ENCODE measurements around the gene DCXR.

DCXR gene

GRCh38 chr17:82037092-82037888, at the start of gene DCXR:
Gene DCXR, minus strand, starts transcription at chr17:82037697. Its CDS starts 15 bp downstream, at chr17:82037682.
- DNase-seq (ENCODE audit: low spot score) = peak; percentile 99

GRCh38 chr17:82085931-82086764, 48.7 kb upstream of the DCXR start:
- no peak for DNase-seq (ENCODE audit: low spot score)

DNA sequence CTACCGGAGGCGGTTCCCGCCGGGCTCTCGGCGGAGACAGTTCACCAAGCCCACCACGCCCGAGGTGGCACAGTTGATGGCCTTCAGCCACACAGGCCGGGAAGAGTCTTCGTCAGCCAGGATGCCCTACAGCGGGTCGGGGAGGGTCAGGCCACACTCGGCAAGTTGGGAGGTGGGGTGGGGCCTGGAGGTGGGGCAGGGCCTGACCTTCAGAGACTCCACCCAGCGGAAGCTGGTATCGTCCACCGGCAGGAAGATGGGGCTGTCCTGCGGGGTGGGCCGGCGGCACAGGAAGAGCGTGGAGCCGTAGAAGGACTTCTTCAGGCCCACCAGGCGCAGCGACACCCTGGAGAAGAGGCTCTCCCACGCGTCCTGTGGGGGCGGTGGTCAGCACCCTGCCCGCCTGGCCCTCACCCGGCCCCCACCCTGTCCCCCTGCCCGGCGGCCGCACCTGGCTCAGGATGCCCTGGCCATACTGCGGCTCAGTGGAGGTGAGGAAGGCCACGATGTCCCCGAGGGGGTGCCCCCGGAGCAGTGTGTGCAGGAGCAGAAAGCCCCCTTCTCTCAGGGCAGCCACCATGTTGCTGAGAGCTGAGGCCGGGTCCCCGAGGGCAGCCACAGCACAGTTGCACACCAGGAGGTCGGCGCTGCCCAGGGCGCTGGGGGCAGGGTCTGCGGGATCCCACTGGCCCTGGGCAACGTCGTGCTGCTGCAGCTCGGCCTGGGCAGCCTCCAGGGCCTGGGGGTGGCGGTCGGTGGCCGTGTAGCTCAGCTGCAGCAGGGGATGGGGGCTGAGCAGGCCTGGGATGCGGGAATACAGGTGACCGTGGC, 47.7 kb upstream of the DCXR start:
- DNase-seq (ENCODE audit: low spot score) = no peak

DNA sequence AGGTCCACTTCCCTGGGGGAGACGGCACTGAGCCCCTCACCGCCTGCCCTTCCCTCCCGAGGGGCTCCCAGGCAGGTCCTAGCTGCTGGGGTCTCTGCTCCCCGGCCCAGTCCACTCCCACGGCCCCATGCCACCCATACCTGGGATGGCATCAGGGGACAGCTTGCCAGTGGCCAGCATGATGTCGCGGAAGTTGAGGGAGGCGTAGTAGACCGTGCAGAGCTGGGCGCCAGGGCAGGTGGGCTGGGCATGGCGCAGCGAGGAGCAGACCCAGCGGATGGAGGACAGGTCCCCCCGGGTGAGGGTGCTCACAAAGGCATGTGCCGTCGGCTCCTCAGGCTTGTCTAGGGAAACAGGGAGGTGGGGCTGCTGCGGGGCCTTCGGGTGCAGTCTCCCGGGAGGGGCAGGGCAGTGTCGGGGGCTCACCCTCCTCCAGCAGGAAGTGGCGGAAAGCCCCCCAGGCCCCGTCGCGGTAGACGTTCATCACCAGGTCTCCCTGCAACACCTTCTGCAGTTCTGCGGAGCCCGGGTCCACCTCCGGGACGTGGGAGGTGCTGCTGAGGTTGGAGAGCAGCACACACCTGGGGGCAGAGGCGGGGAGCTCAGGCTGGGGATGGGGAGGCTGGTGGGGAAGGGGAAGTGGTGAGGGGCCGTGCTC, 47.0 kb upstream of the DCXR start:
- DNase-seq (ENCODE audit: low spot score) = no peak

DNA sequence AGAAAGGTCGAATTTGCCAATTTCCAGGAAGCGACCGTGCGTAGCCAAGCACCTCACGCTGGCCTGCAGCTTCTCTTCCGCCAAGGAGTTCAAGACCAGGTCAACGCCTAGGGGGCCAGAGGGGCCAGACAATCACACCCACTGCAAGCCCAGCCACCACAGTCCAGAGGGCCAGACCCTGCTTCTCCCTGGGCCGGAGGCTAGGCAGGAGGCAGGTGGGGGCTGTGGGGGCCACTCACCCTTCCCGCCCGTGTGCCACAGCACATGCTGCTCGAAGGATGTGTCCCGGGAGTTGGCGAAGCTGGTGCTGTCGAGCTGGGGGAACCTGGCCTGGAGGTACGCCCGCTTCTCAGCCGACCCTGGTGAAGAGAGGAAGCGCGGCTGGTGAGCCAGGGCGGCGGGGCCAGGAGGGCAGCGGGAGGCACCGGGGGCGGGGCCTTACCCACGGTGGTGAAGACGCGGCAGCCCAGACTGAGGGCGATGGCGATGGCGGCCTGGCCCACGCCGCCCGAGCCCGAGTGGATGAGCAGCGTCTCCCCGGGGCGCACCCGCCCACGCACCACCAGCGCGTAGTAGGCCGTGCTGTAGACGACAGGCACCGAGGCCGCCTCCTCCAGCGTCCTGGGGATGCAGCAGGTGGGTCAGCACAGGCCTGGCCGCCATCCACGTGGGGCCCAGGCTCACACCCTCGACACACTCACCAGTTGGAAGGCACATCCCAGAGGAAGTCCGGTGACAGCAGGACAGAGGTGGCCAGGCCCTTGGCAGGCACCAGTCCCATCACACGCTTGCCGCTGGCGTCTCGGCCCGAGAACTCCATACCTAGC, 46.2 kb upstream of the DCXR start:
- no peak for DNase-seq (ENCODE audit: low spot score)

- no peak for DNase-seq (ENCODE audit: low spot score)
Observed at GRCh38 chr17:82083009-82083408, 45.5 kb upstream of the DCXR start.

DNA sequence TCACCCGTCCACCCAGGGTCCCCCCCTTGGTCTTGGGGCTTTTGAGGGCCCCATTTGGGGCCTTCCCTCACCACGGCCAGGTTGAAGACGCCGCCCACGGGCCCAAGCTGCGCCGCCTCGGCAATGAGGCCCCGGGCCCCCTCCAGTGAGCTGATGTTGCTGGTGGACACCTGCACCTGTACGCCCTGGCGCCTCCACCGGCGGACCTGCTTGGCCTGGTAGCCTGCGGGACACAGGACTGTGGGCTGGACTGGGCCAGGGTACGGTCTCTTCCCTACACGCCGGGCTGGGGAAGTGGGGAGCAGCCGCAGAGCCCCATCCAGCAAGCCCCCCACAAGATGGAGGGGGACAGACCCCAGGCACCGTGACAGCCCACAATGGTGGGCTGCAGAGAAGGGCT, 45.0 kb upstream of the DCXR start:
- no peak for DNase-seq (ENCODE audit: low spot score)

GRCh38 chr17:82081966-82082365, 44.5 kb upstream of the DCXR start:
- DNase-seq (ENCODE audit: low spot score) = no peak

GRCh38 chr17:82081546-82081945, 44.0 kb upstream of the DCXR start:
- DNase-seq (ENCODE audit: low spot score) = no peak

DNA sequence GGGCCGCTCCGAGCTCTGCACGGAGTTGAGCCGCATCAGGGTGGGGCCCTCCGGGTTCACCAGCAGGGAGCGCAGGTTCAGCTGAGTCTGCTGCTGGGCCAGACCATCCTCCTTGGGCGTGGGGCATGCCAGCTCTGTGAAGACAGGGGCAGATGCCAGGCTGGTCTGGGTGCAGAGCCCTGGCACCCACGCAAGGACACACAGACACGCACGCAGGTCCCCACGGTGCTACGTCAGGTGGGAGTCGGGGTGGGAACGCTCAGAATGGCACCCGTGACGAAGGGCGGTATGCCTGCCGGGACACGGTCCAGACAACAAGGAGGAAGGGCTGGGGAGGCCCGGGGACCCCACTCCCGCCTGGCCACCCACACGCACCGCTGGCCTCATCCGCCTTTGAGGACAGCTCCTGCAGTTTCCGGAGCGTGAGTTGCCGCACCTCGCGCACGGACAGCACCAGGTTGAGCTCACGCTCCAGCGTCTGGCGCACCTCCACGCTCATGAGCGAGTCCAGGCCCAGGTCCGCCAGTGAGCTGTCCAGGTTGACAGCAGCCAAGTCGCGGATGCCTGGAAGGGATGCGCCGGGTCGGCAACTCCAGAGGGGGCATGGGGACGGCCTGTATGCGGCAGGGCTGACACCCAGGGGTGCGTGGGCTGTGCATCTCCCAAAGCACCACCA, 43.4 kb upstream of the DCXR start:
- DNase-seq (ENCODE audit: low spot score) = no peak

DNA sequence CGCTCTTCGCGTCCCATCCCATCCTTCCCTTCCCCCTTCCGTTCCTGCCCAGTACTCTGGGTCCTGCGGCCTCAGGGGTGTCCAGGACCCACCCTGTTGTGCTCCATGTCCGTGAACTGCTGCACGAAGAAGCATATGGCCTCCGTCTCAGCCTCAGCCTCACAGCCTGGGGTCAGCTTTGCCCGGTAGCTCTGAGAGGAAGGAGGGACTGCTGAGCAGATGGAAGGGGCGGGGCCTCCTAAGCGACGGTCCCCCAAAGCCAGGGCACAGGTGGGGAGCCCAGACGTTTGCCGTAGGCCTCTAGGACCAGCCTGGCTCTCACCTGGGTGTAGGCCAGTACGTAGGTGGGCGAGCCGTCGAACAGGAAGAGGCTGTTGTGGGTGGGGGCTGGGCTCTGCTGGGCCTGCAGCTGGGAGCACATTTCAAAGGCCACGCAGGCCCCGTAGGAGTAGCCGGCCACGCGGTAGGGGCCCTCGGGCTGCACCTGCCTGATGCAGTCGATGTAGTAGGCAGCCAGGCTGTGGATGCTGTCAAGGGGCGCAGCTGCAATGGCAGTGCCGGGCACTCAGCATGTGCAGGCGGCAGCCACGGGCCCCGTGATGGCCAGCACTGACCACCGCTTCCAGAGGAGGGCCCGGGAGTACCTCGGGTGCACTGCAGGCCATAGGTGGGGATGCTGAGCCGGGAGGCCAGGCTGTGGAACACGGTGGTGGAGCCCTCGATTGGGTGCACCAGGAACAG, 42.7 kb upstream of the DCXR start:
- no peak for DNase-seq (ENCODE audit: low spot score)

DNA sequence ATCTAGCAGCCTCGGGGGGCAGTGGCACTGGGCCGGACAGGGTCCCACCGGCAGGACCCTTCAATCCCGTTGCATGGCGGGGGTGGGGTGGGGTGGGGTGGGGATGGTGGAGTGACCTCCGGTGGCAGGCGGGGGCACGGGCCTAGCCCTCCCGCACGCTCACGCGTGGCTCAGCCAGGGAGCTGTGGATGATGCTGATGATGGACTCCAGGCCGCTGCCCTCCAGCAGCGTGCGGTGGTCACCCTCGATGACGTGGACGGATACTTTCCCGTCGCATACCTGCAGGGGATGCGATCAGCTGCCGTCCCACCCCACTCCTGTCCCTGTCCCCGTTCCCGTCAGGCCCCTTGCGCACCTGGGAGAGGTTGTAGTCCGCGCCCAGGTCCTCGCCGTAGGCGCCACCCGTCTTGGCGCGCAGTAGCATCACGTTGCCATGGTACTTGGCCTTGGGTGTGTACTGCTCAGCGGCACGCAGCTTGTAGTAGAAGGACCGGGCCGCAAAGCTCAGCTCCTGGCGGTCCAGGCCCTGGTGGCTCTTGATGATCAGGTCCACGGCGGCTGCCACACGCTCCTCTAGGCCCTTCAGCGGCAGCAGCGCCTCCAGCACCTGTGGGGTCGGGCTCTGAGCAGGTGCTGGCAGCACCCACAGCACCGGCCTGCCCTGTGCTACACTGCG, 41.6 kb upstream of the DCXR start:
- no peak for DNase-seq (ENCODE audit: low spot score)

GRCh38 chr17:82078433-82078832, 40.9 kb upstream of the DCXR start:
- no peak for DNase-seq (ENCODE audit: low spot score)

DNA sequence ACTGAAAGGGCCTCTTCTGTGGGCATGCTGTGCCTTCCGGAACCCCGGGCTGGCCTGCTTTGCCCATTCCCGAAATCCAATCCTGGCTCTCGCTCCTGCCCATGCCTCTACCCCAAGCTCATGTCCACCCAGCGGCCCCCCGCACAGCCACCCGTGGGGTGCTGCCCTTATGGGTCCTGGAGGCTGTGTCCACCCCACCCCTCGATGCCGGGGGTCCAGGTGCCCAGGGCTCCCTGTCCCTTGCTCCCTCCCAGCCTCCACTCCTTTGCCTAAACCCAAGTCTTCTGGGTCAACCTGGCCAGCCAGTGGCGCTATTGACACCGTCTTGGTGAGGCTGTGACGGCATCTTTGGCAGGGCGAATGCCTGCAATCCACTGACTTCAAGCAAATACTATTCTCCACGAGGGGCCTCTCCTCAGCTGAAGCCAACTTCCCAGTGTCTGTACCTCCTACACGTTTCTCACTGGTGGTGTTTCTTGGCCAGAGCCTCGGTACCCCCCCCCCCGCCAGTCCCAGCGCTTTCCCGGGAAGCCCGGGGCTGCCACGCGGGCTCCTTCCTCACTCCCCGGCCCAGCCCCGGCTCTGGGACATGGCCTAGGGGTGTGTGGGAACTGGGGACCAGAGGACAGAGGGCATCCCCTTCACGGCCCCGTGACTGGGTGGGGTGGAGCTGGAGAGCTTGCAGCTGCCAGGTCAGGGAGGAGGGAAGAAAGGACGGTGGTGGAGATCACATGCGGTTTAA, 40.3 kb upstream of the DCXR start:
- no peak for DNase-seq (ENCODE audit: low spot score)

DNA sequence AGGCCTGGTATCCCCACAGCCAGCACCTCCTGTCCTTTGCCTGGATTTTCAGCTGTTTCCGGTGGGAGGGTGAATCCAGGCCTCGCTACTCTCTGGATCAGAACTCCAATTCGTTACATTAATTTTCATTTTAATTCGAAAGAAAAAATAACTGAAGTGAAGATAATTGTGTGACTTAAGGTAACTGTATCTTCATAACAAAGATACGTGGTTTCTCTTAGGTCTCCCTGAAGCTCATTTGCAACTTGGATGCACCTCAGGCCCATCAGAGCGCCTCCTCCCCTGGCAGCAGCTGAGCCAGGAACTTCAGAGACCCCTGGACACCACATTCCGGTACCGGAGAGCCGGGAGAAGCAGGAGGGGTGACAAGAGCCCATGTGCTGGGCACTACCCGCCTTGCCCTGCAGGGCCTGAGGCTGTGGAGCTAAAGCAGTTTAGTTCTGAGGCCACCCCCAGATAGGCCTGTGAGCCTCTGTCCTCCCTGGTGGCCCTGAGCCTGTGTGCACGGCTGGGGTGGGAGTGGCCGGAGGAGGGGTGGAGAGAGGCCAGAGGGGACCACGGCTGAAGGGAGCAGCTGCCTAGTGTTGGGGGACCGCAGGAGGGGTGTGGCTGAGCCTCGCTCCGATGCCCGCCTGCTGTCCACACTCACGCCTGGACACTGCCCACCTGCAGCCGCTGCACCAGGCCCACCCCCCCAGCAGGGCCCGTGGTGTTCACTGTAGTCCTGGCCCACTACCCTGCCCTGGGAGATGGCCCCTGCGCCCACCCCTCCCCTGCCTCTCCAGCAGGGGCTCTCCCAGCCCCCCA, 39.5 kb upstream of the DCXR start:
- no peak for DNase-seq (ENCODE audit: low spot score)

DNA sequence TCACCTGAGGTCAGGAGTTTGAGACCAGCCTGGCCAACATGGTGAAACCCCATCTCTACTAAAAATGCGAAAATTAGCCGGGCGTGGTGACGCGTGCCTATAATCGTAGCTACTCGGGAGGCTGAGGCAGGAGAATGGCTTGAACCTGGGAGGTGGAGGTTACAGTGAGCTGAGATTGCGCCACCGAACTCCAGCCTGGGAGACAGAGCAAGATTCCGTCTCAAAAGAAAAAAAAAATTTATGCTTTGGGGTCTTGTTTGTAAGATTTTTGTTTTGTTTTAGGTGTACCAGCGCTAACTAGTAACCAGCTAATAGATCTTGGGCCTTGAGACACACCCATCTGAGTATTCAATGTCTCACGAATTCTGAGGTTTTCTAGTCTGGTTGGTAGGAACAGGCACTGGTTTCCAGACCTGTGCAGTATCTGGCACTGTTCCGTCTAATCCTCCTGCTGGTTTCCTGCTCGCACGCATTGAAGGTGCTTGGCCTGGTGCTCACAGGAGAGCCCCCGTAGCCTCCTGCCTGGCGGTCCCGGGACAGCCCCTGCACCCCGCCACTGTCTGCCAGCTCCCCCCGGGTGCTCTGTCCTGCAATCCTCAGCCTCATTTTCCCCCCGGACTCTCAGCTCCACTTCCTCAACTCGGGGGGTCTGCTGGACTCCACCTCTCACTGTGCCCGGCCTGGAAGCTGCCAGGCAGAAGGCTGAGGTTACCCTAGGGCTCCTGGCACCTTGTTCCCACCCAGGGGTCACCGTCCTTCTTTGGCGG, 38.7 kb upstream of the DCXR start:
- no peak for DNase-seq (ENCODE audit: low spot score)

GRCh38 chr17:82073446-82073845, 35.9 kb upstream of the DCXR start:
- no peak for DNase-seq (ENCODE audit: low spot score)

All from hepatic stellate cell (primary cell).